B cell (primary cell): ENCODE measurements around the gene RNF38. TPM values are rescaled to one million over a fixed set of nuclear protein-coding genes. Genes with fewer than 3 reads are reported as not detected.

ENCODE experiments used
- ATAC-seq: fragments of 200-7000 bp; cut with Tn5 transposase; one replicate; pipeline ENCODE4 v1.10.0; 2021; ENCODE audit warnings: low read depth, mild to moderate bottlenecking, moderate number of reproducible peaks, moderate library complexity
- CTCF ChIA-PET: fragments of 350-600 bp; sonication (Branson Sonifier 250); formaldehyde crosslinking; loops from one replicate; lab custom pipeline; 2021; ENCODE audit warnings: antibody characterized with exemption, inconsistent platforms; lab: Charles Lee
- POLR2A ChIA-PET: fragments of 350-600 bp; sonication (Branson Sonifier 250); formaldehyde crosslinking; loops from one replicate; lab custom pipeline; 2021; ENCODE audit warnings: antibody characterized with exemption; lab: Charles Lee
- DNase-seq: peaks from one replicate; pipeline ENCODE4 v3.0.0; 2013
- H2AFZ ChIP-seq: 2 replicates; pipeline ENCODE4 v1.6.1; 2012; ENCODE audit warnings: mild to moderate bottlenecking, low read depth, low read length; ENCODE audit not compliant: insufficient read depth, poor library complexity, severe bottlenecking
- H3K27ac ChIP-seq, 2 donors: 1 replicate in 1 of 2; 2 replicates in 1 of 2; pipeline ENCODE4 v1.5.1; 2012 to 2013; ENCODE audit warnings: low read length in 2 of 2, mild to moderate bottlenecking in 2 of 2, moderate library complexity in 1 of 2
- H3K27me3 ChIP-seq, 4 experiments: fragments of 200-600 bp in 1 of 4; sonication (generic) in 1 of 4; replicated peaks in 1 of 4; 1 replicate in 2 of 4; 2 replicates in 2 of 4; pipeline versions ENCODE4 v1.6.1 to v1.7.0; 2013 to 2016; ENCODE audit warnings: low read length in 3 of 4, mild to moderate bottlenecking in 2 of 4, mixed read lengths in 1 of 4, moderate library complexity in 1 of 4; ENCODE audit not compliant: insufficient read depth in 4 of 4, control insufficient read depth in 3 of 4; ENCODE audit errors: control extremely low read depth in 1 of 4
- H3K36me3 ChIP-seq, 2 experiments: replicated peaks in 1 of 2; 1 replicate in 1 of 2; 2 replicates in 1 of 2; pipeline versions ENCODE4 v1.6.1 to v1.7.1; 2013; ENCODE audit warnings: low read length in 1 of 2; ENCODE audit not compliant: insufficient read depth in 2 of 2, control insufficient read depth in 1 of 2; ENCODE audit errors: control extremely low read depth in 1 of 2, extremely low read depth in 1 of 2
- H3K4me1 ChIP-seq, 2 donors: fragments of 200-600 bp in 1 of 2; sonication (generic) in 1 of 2; 1 replicate in 1 of 2; 2 replicates in 1 of 2; pipeline versions ENCODE4 v1.5.1 to v1.6.1; 2013 to 2017; ENCODE audit warnings: low read length in 2 of 2; ENCODE audit not compliant: control insufficient read depth in 2 of 2, insufficient read depth in 2 of 2
- H3K4me2 ChIP-seq: replicated peaks from 2 replicates; pipeline ENCODE3; 2012; ENCODE audit warnings: mild to moderate bottlenecking, low read depth, low read length; ENCODE audit not compliant: poor library complexity, severe bottlenecking
- H3K4me3 ChIP-seq, 5 experiments: fragments of 200-600 bp in 1 of 5; sonication (generic) in 1 of 5; 1 replicate in 3 of 5; 2 replicates in 2 of 5; pipeline versions ENCODE4 v1.5.1 to v1.7.0; 2011 to 2016; ENCODE audit warnings: low read length in 4 of 5, mild to moderate bottlenecking in 4 of 5, low read depth in 2 of 5, control low read depth in 1 of 5, moderate library complexity in 1 of 5; ENCODE audit not compliant: insufficient read depth in 1 of 5; ENCODE audit errors: control extremely low read depth in 1 of 5, extremely low read depth in 1 of 5
- H3K79me2 ChIP-seq: fragments of 200-600 bp; sonication (generic); one replicate; pipeline ENCODE4 v1.6.0; 2016; ENCODE audit warnings: low read length; ENCODE audit not compliant: control insufficient read depth, insufficient read depth
- H3K9ac ChIP-seq: fragments of 200-600 bp; sonication (generic); 2 replicates; pipeline ENCODE4 v1.6.1; 2017; ENCODE audit warnings: mild to moderate bottlenecking, low read length, moderate library complexity
- H3K9me3 ChIP-seq, 3 donors: one replicate each; pipeline versions ENCODE4 v1.6.1 to v1.7.1; 2013; ENCODE audit warnings: low read length in 2 of 3; ENCODE audit not compliant: control insufficient read depth in 2 of 3, insufficient read depth in 1 of 3; ENCODE audit errors: control extremely low read depth in 1 of 3
- H4K20me1 ChIP-seq: 2 replicates; pipeline ENCODE4 v1.6.0; 2012; ENCODE audit warnings: mild to moderate bottlenecking, low read length; ENCODE audit not compliant: insufficient read depth, control insufficient read depth, poor library complexity, severe bottlenecking
- H3K27ac Mint-ChIP-seq: one replicate; pipeline ENCODE4 v1.8.0; 2021; ENCODE audit warnings: mixed read lengths
- H3K27me3 Mint-ChIP-seq: one replicate; pipeline ENCODE4 v1.8.0; 2021; ENCODE audit warnings: mixed read lengths
- H3K4me1 Mint-ChIP-seq: one replicate; pipeline ENCODE4 v1.8.0; 2021; ENCODE audit warnings: mixed read lengths
- H3K4me3 Mint-ChIP-seq: one replicate; pipeline ENCODE4 v1.8.0; 2021; ENCODE audit warnings: mixed read lengths
- H3K9me3 Mint-ChIP-seq: one replicate; pipeline ENCODE4 v1.8.0; 2022; ENCODE audit warnings: mixed read lengths; ENCODE audit not compliant: insufficient read depth
- EZH2 ChIP-seq: IDR thresholded peaks from 2 replicates; pipeline ENCODE4 v1.6.1; 2012; ENCODE audit warnings: borderline replicate concordance, low read depth, mild to moderate bottlenecking, moderate library complexity, low read length; ENCODE audit not compliant: insufficient read depth, poor library complexity, severe bottlenecking
- WGBS: methylation state at CpG from one replicate; pipeline ENCODE4 v1.1.5; 2013; ENCODE audit warnings: missing lambda C conversion rate; ENCODE audit not compliant: insufficient coverage; 5-methylcytosine and 5-hydroxymethylcytosine counted together
- intact Hi-C: fragments of 100-400 bp; cut with micrococcal nuclease; formaldehyde crosslinking; loops from one replicate; pipeline ENCODE4 v1.10.0; 2022
- polyA plus RNA-seq: library from polyadenylated mRNA; depleted of rRNA; stranded (reverse); fragments of >200 nt; gene quantifications from 2 replicates; pipeline ENCODE4 v1.2.3, GENCODE V29; 2012
- total RNA-seq, 2 donors: library from RNA; stranded (reverse); fragments of 120-200 nt in 1 of 2; gene quantifications; 1 replicate in 1 of 2; 2 replicates in 1 of 2; pipeline versions ENCODE4 v1.2.3 to v1.2.4, GENCODE V29; 2013 to 2022
- TF ChIP-seq, protein P1 (sequence below): fragments of 200-600 bp; IDR thresholded peaks from one replicate; pipeline ENCODE4 v1.8.0; 2022; ENCODE audit warnings: antibody characterized with exemption, mild to moderate bottlenecking

Gene RNF38
- total and polyA plus RNA-seq, 2 donors (not counting 1 experiment from before 2014, with no cell fraction given), result 25.2 to 81.6 TPM

DNA sequence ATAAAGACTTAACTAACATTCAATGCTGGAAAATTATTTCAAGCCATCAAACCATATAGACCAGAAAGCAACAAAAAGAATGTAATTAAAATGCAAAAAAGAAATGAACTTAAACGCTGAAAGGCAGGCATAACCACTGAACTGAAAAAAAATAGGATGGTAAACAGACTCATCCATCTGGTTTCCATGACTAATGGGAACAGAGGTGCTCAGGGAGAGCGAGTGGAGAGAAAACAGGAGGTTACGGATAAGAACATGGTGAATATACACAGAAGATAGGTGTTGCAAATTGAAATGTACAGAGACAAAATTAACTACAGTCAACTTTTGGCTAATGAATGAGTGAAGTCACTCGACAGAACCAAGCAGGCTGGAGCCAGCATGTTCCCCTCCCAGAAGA lies 43.5 kb upstream of the RNF38 start:
- H3K27me3 Mint-ChIP-seq, result no peaks in the 10 kb centered on the region
- intact Hi-C loops, result no loop called here
- Histone ChIP-seq H3K9ac (no peak overlapping the region), H3K79me2 (peaks cover 95% of the 10 kb centered on the region), H3K36me3 (peaks cover 1 to 7% of the 10 kb centered on the region in 2 experiments), H3K4me3 (no peak overlapping the region), H3K27me3 (no peaks in the 10 kb centered on the region), H3K4me2 (no peak overlapping the region), H2AFZ (no peak overlapping the region), H3K9me3 (no peaks in the 10 kb centered on the region), H3K27ac (no peak overlapping the region), H4K20me1 (peaks cover 75% of the 10 kb centered on the region), H3K4me1 (no peaks in the 10 kb centered on the region)
- POLR2A ChIA-PET, result no interaction called here
- no peak for ATAC-seq
- no peaks in the 10 kb centered on the region for H3K9me3 Mint-ChIP-seq
- no peak for DNase-seq
- peaks cover 22% of the 10 kb centered on the region for H3K4me1 Mint-ChIP-seq
- TF ChIP-seq EZH2, result no peak
- TF ChIP-seq, protein P1, sequence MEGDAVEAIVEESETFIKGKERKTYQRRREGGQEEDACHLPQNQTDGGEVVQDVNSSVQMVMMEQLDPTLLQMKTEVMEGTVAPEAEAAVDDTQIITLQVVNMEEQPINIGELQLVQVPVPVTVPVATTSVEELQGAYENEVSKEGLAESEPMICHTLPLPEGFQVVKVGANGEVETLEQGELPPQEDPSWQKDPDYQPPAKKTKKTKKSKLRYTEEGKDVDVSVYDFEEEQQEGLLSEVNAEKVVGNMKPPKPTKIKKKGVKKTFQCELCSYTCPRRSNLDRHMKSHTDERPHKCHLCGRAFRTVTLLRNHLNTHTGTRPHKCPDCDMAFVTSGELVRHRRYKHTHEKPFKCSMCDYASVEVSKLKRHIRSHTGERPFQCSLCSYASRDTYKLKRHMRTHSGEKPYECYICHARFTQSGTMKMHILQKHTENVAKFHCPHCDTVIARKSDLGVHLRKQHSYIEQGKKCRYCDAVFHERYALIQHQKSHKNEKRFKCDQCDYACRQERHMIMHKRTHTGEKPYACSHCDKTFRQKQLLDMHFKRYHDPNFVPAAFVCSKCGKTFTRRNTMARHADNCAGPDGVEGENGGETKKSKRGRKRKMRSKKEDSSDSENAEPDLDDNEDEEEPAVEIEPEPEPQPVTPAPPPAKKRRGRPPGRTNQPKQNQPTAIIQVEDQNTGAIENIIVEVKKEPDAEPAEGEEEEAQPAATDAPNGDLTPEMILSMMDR, result no peak
- no peak overlapping the region for H3K4me3 Mint-ChIP-seq
- no peak overlapping the region for H3K27ac Mint-ChIP-seq
- CTCF ChIA-PET, result no interaction called here
- 100% methylated on average over 4 of the region's 4 CpGs for WGBS

DNA sequence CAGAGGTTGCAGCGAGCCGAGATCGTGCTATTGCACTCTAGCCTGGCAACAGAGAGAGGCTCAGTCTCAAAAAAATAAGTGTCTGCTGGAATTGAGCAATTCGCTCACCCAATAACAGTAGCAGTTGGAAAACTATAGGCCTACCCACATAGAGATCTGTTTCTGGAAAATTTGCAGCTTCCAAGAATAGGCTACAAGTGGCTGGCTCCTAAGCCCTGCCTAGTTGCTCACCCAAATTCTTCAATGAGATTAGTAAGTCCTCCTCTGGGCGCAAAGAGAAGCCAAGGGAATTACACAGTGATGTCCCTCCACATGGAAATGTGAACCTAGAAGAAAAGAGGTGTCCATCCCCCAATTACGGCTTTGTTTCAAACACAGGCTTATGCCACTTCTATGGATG lies 42.6 kb upstream of the RNF38 start:
- Mint-ChIP-seq H3K27ac (no peak overlapping the region), H3K4me1 (peaks cover 22% of the 10 kb centered on the region), H3K9me3 (no peaks in the 10 kb centered on the region), H3K27me3 (no peaks in the 10 kb centered on the region), H3K4me3 (no peak overlapping the region)
- H3K4me2 ChIP-seq, result no peak overlapping the region
- peaks cover 91% of the 10 kb centered on the region for H3K79me2 ChIP-seq
- peaks cover 83% of the 10 kb centered on the region for H4K20me1 ChIP-seq
- H3K36me3 ChIP-seq, result peaks cover 3 to 7% of the 10 kb centered on the region in 2 experiments
- H3K27me3 ChIP-seq, result no peaks in the 10 kb centered on the region
- DNase-seq, result no peak
- no peak overlapping the region for H3K27ac ChIP-seq
- ChIA-PET CTCF (interaction anchor here (0.7 kb wide), 1 partner anchor 14 kb away, joined by 3 read pairs; no protein-coding TSS in a partner anchor), POLR2A (no interaction called here)
- WGBS, result 95% methylated on average over 3 of the region's 6 CpGs
- ATAC-seq, result no peak
- intact Hi-C loops, result no loop called here
- H3K9me3 ChIP-seq, result no peaks in the 10 kb centered on the region
- H3K4me1 ChIP-seq, result no peaks in the 10 kb centered on the region
- H3K4me3 ChIP-seq, result no peak overlapping the region
- TF ChIP-seq, protein P1, result no peak
- H3K9ac ChIP-seq, result no peak overlapping the region
- H2AFZ ChIP-seq, result no peak overlapping the region
